GM19035 (cell line): ENCODE results near the gene METTL27.
"Not testable (repeated sequence)": the region's sequence is repeated elsewhere in the genome, so short reads cannot be mapped to it uniquely, and the experiment has no call there.

Experiments used
- ATAC-seq: cut with Tn5 transposase; IDR thresholded peaks from one replicate; pipeline ENCODE4 v1.9.1; 2021; ENCODE audit not compliant: unreplicated experiment

METTL27 gene

DNA sequence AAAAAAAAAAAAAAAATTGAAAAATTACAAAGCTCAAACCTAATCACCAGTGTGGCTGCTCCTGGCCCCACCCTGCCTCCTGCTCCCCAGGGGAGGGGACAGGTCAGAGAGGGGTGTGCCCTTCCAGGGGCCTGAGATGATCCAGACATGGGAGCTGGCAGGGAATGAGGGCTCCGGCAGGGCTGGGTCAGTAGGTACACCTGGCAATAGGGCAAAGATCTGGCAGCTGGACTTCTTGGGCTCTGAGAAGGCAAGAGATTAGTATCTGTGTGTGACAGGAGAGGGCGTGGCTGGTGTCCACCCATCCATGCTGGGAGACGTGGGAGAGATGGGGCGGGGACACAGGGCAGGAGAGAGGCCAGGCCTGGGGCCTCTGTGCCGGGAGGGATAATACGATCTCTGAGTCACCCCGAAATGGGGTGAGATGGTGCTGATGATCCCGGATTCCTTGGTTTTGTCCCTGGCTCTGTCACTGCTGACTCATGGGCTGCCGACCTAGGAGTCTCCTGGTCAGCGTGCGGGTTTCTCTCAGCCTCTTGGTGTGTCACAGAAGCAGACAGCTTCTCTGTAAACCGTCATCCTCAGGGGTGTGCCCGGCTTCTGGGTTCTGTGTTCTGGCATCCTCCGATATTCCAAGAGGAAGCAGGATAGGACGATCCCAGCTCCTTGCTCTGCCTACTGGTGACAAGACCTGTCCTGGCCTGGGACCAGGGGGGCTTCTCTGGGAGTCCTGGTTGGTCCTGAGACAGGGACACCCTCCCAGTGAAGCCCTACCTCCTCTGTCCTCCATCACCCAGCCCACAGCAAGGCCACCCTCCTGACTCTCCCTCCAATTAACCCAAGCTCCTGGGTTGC lies 19.8 kb downstream of the METTL27 start:
- ATAC-seq = no peak

DNA sequence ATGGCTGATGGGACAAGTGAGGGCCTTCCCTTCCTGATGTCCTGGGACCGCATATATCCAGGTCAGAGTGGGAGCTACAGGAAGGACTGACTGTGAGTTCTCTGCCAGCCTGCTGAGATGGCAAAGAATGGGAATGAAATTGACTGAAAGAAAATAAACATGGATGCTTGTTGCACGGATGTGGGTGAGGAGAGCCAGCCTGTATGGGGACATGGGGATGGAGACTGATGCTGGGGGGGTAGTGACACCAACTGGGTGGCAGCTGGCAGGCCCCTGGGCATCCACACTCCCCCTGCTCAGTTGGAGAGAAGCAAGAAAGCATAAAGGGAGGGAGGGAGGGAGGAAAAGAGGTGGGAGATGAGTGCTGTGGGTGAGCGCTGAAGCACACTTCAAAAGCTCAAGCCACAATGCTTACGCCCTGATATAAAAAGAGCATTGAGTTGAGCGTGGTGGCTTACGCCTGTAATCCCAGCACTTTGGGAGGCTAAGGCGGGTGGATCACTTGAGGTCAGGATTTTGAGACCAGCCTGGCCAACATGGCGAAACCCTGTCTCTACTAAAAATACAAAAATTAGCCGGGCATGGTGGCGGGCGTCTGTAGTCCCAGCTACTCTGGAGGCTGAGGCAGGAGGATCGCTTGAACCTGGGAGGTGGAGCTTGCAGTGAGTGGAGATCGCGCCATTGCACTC lies 20.6 kb downstream of the METTL27 start:
- not testable (repeated sequence) for ATAC-seq

DNA sequence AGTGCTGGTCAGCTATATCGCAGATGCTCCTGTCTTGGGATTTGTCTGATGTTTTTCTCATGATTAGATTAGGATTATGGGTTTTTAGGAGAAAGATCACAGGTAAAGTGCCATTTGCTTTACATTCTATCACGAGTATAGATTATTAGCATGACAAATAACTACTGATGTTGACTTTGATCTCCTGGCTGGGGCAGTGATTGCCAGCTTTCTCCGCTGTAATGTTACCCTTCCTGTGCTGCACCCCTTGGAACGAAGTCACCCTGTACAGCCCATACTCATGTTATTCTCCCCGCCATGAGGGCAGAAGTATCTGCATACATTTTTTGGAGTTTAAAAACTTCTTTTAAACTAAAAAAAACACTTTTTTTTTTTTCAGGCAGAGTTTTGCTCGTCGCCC lies 22.3 kb downstream of the METTL27 start:
- ATAC-seq = no peak

DNA sequence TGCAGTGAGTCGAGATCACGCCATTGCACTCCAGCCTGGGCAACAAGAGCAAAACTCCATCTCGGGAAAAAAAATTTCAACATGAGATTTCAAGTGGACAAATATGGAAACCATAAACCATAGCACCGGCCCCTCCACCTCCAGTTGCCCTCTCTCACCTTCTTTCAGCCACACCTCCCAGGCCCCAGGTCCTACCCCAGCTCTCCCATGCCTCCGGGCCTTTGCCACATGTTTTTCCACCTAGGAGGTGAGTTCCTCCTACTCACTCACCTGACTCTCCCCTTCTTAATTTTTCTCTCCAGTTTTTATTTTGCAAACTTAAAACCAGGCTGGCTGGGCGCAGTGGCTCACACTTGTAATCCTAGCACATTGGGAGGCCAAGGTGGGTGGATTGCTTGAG lies 25.2 kb downstream of the METTL27 start:
- ATAC-seq = no peak

DNA sequence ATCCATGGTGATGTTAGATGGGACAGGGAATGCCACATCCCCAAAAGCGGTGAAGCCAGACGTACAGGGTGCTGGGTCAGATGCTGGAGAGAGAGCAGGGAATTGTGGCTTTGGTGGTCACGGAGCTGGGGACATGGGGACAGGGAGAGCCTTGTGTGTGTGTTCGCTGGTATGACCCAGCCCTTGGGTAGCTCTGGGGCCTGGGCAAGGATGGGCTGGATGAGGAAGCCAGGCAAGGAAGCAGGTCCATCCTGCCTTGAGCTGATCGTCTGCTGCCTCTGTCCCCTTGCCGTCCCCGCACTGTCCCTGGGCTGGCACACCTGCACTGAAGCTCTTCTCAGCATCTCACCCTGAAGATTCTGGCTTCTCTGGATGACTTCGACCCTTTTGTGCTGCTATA lies 26.9 kb downstream of the METTL27 start:
- no peak for ATAC-seq

GRCh38 chr7:73812996-73813395 lies 29.3 kb downstream of the METTL27 start:
- ATAC-seq = no peak

DNA sequence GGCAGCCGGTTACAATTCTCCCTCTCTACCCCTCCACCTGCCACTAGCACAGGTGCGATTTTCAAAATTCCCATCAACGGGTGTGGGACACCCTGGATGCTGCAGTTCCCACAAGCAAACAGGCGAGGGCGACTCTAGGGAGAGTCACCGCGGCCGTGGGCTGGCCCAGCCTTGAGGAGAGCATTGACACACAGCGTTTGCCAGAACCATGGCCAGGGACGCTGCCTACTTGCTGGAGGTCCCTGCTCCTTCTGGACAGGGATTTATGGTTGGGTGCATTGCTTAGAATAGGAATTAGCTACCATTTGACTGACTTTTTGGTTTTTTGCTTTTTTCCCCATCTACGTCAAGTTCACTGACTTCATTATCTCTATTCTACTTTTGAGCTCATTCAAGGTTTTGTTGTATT lies 30.6 kb downstream of the METTL27 start:
- no peak for ATAC-seq

- ATAC-seq = no peak
Observed at GRCh38 chr7:73810998-73811360, 31.3 kb downstream of the METTL27 start.

GRCh38 chr7:73809467-73809951 lies 32.8 kb downstream of the METTL27 start:
- no peak for ATAC-seq

DNA sequence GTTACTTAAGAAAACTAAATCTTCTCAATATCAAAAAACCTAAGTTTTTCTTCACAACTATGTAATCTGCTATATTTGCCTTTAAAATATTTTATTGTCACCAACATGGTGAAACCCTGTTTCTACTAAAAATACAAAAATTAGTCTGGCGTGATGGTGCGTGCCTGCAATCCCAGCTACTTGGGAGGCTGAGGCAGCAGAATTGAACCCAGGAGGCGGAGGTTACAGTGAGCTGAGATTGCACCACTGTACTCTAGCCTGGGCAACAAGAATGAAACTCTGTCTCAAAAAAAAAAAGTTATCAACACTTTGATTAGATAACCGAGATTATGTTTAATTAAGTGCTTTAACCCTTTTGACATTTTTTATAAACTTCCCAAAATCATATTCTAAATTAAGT lies 39.9 kb downstream of the METTL27 start:
- no peak for ATAC-seq

GRCh38 chr7:73801577-73801976 lies 40.7 kb downstream of the METTL27 start:
- no peak for ATAC-seq

GRCh38 chr7:73799282-73800141 lies 42.8 kb downstream of the METTL27 start:
- no peak for ATAC-seq

GRCh38 chr7:73797176-73797575 lies 45.1 kb downstream of the METTL27 start:
- ATAC-seq = not testable (repeated sequence)

GRCh38 chr7:73796656-73797055 lies 45.7 kb downstream of the METTL27 start:
- ATAC-seq = not testable (repeated sequence)

DNA sequence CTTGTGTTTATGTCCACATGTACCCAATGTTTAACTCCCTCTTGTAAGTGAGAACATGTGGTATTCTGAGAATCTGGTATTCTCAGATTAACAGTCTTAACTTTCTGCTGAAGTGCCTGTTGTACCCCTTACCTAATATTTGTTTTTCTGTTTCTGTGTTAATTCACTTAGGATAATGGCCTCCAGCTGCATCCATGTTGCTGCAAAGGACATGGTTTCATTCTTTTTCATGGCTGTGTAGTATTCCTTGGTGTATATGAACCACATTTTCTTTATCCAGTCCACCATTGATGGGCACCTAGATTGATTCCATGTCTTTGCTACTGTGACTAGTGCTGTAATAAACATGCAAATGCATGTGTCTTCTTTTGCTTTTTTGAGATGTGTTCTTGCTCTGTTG lies 47.1 kb downstream of the METTL27 start:
- not testable (repeated sequence) for ATAC-seq

DNA sequence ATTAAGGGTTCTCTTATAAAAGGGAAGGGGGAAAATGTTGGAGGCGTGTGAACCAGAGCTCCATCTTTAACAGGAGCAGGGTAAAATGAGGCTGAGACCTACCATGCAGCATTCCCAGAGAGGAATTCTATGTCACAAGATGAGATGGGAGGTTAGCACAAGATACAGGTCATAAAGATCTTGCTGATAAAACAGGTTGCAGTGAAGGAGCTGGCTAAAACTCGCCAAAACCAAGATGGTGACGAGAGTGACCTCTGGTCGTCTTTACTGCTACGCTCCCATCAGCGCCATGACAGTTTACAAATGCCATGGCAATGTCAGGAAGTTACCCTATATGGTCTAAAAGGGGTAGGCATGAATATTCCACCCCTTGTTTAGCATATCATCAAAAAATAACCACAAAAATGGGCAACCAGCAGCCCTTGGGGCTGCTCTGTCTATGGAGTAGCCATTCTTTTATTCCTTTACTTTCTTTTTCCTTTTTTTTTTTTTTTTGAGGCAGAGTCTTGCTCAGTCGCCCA lies 51.1 kb downstream of the METTL27 start:
- ATAC-seq = not testable (repeated sequence)

DNA sequence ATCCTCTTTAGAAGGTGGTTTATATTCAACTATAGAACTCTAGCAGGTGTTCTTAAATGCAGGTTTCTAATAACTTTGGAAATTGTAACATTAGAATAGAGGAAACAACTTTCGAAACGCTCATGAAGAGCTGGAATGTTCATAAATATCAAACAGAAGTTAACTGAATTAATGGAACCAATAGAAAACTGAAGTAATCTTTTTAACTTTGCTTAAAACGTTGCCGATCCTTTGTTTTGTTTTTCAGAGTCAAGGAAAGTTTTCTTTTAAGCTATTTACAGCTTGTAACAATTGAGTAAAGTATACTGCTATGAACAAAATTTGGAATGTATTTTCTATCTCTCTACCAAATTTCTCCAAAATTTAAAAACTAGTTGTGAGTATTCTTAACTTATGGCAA lies 53.3 kb downstream of the METTL27 start:
- ATAC-seq = no peak

DNA sequence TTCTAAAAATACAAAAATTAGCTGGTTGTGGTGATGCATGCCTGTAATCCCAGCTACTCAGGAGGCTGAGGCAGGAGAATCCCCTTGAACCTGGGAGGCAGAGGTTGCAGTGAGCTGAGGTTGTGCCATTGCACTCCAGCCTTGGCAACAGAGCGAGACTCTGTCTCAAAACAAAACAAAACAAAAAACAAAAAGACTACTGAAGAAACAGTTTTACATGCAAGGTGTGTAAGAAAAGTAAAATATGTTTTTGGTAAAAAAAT lies 54.6 kb downstream of the METTL27 start:
- ATAC-seq = not testable (repeated sequence)

DNA sequence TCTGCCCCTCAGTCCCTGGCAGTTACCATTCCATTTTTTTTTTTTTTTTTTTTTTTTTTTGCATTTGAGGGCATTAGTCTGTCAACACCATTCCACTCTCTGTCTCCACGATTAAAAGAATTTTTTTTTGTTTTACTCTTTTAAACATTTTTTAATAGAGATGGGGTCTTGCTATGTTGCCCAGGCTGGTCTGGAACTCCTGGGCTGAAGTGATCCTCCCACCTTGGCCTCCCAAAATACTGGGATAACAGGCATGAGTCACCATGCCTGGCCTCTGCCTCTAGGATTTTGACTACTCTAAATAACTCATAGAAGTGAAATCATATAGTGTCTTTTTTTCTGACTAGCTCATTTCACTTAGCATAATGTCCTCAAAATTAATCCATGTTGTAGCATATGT lies 55.7 kb downstream of the METTL27 start:
- no peak for ATAC-seq
